Measurements from ENCODE around the gene UNC80.

DNA sequence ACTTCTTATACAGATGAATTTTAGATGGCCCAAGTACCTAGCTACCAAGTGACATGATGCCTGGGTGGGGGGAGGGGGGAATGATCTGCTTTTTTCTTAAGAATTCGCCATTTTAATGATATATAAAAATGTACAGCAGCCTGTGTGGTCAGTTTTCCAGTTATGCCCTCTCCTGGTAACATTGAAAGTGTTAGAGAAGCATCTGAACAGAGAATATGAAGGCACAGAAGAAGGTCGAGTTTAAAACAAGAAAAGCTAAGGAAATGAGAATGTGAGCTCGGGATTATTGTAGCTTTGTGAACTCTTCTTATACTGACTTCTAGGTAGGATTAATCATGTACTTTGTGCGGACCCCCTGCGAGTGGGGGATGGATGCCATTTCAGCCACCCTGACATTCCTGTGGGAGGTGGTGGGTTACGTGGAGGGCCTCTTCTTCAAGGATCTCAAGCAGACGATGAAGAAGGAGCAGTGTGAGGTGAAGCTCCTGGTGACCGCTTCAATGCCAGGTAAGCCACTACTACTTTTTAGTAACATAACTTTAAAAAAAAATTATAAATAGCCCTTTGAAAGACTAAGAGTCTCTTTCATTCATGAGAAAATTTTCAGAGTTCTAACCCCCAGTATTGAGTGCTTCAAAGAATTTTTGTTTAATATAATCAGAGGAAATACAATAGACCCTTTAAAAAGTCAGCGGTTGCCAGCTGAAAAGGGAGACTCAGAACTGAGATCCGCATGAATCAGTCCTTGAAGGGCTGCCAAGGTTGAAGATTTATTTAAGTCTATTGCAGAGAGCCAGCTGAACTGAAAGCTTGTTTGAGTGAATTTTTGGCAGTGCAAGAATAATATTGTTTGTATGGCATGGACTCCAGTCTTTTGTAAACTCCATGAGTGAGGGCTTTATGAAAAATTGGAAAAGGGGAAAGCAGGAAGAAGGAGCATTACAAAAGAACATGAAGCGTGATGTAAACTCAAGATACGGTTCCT lies 162.2 kb downstream of the UNC80 start:
- TF ChIP-seq, protein P1, sequence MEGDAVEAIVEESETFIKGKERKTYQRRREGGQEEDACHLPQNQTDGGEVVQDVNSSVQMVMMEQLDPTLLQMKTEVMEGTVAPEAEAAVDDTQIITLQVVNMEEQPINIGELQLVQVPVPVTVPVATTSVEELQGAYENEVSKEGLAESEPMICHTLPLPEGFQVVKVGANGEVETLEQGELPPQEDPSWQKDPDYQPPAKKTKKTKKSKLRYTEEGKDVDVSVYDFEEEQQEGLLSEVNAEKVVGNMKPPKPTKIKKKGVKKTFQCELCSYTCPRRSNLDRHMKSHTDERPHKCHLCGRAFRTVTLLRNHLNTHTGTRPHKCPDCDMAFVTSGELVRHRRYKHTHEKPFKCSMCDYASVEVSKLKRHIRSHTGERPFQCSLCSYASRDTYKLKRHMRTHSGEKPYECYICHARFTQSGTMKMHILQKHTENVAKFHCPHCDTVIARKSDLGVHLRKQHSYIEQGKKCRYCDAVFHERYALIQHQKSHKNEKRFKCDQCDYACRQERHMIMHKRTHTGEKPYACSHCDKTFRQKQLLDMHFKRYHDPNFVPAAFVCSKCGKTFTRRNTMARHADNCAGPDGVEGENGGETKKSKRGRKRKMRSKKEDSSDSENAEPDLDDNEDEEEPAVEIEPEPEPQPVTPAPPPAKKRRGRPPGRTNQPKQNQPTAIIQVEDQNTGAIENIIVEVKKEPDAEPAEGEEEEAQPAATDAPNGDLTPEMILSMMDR (conservative IDR thresholded peaks at IDR 0.05) = no peak
- no peak for TF ChIP-seq EZH2 (IDR thresholded peaks at IDR 0.05; ENCODE audit: low read depth)

Data from PC-9 (cell line).